Stomach (tissue), 4 donors: ENCODE data around the gene TMEM128.

Source experiments
- CTCF ChIP-seq, 7 experiments: fragments of 450-650 bp in 4 of 7; fragments of 200-600 bp in 3 of 7; sonication (generic) in 3 of 7; IDR thresholded peaks; one replicate each; pipeline ENCODE4 v1.5.1; 2016 to 2019; ENCODE audit warnings: antibody characterized with exemption in 7 of 7, control low read depth in 2 of 7, mild to moderate bottlenecking in 1 of 7
- EP300 ChIP-seq: sonication (generic); formaldehyde crosslinking; IDR thresholded peaks from one replicate; pipeline ENCODE4 v1.6.1; 2017; ENCODE audit warnings: antibody characterized with exemption
- POLR2A ChIP-seq, 4 donors: fragments of 450-650 bp; IDR thresholded peaks; one replicate each; pipeline ENCODE4 v1.6.1; 2016; ENCODE audit warnings: antibody characterized with exemption in 4 of 4, control low read depth in 2 of 4, mild to moderate bottlenecking in 1 of 4, moderate library complexity in 1 of 4
- POLR2AphosphoS5 ChIP-seq, 3 donors: sonication (generic); formaldehyde crosslinking; IDR thresholded peaks; one replicate each; pipeline ENCODE4 v1.6.1; 2016; ENCODE audit warnings: antibody characterized with exemption in 3 of 3

DNA sequence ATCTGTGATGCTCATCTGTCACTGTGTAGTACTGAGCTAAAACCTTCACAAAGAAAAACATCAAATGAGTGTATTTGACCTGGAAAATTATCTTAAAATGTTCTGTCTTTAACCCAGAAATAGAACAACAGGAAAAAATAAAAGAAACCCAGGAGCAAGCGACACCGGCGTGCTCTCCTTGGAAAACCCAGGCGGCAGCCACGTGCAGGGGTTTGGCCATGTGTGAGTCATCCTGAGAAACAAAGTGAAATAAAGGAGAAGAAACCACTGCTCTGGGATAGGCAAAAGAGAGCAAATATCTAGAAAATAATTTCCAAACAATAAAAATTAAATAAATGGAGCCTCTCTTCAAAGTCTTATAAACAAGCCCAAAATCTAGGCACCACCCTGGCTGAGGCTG is 20.0 kb upstream of the TMEM128 start:
- TF ChIP-seq POLR2A (IDR thresholded peaks at IDR 0.05) (no peak), CTCF (IDR thresholded peaks at IDR 0.05) (no peak), POLR2AphosphoS5 (IDR thresholded peaks at IDR 0.05) (no peak), EP300 (no peak)
